Immature natural killer cell (primary cell): ENCODE measurements around the gene SMCO2. TPM values are rescaled to one million over a fixed set of nuclear protein-coding genes. Genes with fewer than 3 reads are reported as not detected.

ENCODE experiments used
- DNase-seq, 3 donors: peaks; one replicate each; pipeline ENCODE4 v3.0.0; 2022; ENCODE audit warnings: mixed read lengths in 1 of 3
- H3K27ac Mint-ChIP-seq, 6 donors: one replicate each; pipeline ENCODE4 v1.8.0; 2020; ENCODE audit warnings: mixed read lengths in 6 of 6, mild to moderate bottlenecking in 5 of 6, inconsistent platforms in 4 of 6, moderate library complexity in 3 of 6
- H3K27me3 Mint-ChIP-seq, 3 donors: one replicate each; pipeline ENCODE4 v1.8.0; 2020 to 2021; ENCODE audit warnings: low read depth in 3 of 3, mild to moderate bottlenecking in 3 of 3, mixed read lengths in 3 of 3, moderate library complexity in 3 of 3, inconsistent platforms in 1 of 3
- H3K36me3 Mint-ChIP-seq, 3 donors: one replicate each; pipeline ENCODE4 v1.8.0; 2020; ENCODE audit warnings: mixed read lengths in 3 of 3, inconsistent platforms in 2 of 3, mild to moderate bottlenecking in 2 of 3
- H3K4me1 Mint-ChIP-seq, 2 donors: one replicate each; pipeline ENCODE4 v1.8.0; 2020; ENCODE audit warnings: inconsistent platforms in 2 of 2, mild to moderate bottlenecking in 2 of 2, mixed read lengths in 2 of 2, moderate library complexity in 1 of 2
- H3K4me3 Mint-ChIP-seq, 5 donors: one replicate each; pipeline ENCODE4 v1.8.0; 2020; ENCODE audit warnings: mild to moderate bottlenecking in 5 of 5, mixed read lengths in 5 of 5, inconsistent platforms in 3 of 5, moderate library complexity in 3 of 5
- H3K9me3 Mint-ChIP-seq, 6 donors: one replicate each; pipeline ENCODE4 v1.8.0; 2020; ENCODE audit warnings: mild to moderate bottlenecking in 6 of 6, mixed read lengths in 6 of 6, inconsistent platforms in 4 of 6, moderate library complexity in 3 of 6
- polyA plus RNA-seq, 3 donors: library from polyadenylated mRNA; unstranded; fragments of 300-500 nt; fragmentation: Illumina TruSeq; gene quantifications; one replicate each; pipeline ENCODE4 v1.2.3, GENCODE V29; 2021

Gene SMCO2
- polyA plus RNA-seq, 3 donors from 2014 or later = not detected

GRCh38 chr12:27548301-27549199, 102.0 kb downstream of the SMCO2 start:
- no peak for DNase-seq
- Mint-ChIP-seq H3K27ac (no peak overlapping the region), H3K4me1 (peaks cover 3 to 7% of the 10 kb centered on the region in 2 donors), H3K9me3 (no peaks in the 10 kb centered on the region), H3K36me3 (no peaks in the 10 kb centered on the region), H3K27me3 (peaks cover 9 to 18% (median 12%) of the 10 kb centered on the region in 3 donors), H3K4me3 (no peak overlapping the region)

DNA sequence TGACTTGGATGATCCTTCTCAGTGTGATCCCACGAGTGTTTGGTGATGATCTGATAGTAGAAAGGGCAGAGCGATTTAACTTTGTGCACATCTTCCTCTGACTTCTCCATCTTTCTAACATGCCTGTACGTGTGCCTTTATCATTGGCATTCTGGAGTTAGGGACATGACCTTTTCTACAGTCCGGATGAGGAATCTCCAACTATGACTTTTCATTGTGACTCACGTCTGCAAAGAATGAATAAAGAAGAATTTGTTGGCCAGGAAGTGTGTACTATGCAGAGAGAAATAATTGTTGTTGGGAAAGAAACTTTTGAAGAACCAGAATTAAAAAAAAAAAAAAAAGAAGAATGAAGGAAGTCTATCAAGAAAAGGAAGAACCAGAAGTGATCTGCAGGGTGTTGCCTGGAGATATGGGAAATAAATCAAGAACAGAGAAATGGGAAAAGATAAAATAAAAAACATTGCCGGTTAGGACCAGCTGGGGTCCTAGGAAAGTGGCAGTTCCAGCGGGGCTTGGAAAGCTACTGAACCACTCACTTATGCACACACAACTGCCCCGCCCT, 102.8 kb downstream of the SMCO2 start:
- Mint-ChIP-seq H3K27ac (no peak overlapping the region), H3K27me3 (peaks cover 8 to 14% (median 9%) of the 10 kb centered on the region in 3 donors), H3K36me3 (no peaks in the 10 kb centered on the region), H3K4me1 (peaks cover 3 to 7% of the 10 kb centered on the region in 2 donors), H3K9me3 (no peaks in the 10 kb centered on the region), H3K4me3 (peak overlapping the region in 1 of 5 donors; percentile 8)
- no peak for DNase-seq

- H3K4me3 Mint-ChIP-seq = no peak overlapping the region
- no peak overlapping the region for H3K27ac Mint-ChIP-seq
- no peaks in the 10 kb centered on the region for H3K9me3 Mint-ChIP-seq
- no peak for DNase-seq
- H3K4me1 Mint-ChIP-seq = peaks cover 3 to 7% of the 10 kb centered on the region in 2 donors
- H3K36me3 Mint-ChIP-seq = no peaks in the 10 kb centered on the region
- H3K27me3 Mint-ChIP-seq = peaks cover 7 to 12% (median 8%) of the 10 kb centered on the region in 3 donors
These were observed 103.5 kb downstream of the SMCO2 start for GRCh38 chr12:27549801-27550652.

- H3K4me3 Mint-ChIP-seq = no peak overlapping the region
- no peaks in the 10 kb centered on the region for H3K9me3 Mint-ChIP-seq
- H3K4me1 Mint-ChIP-seq = peaks cover 3 to 7% of the 10 kb centered on the region in 2 donors
- H3K27me3 Mint-ChIP-seq = peaks cover 6 to 12% (median 7%) of the 10 kb centered on the region in 3 donors
- H3K27ac Mint-ChIP-seq = no peak overlapping the region
- H3K36me3 Mint-ChIP-seq = no peaks in the 10 kb centered on the region
- DNase-seq = no peak
These were observed 104.1 kb downstream of the SMCO2 start for GRCh38 chr12:27550653-27550975.

GRCh38 chr12:27551172-27551840, 104.8 kb downstream of the SMCO2 start:
- H3K36me3 Mint-ChIP-seq = no peaks in the 10 kb centered on the region
- H3K4me3 Mint-ChIP-seq = no peak overlapping the region
- H3K27me3 Mint-ChIP-seq = peaks cover 6 to 9% (median 7%) of the 10 kb centered on the region in 3 donors
- no peak overlapping the region for H3K27ac Mint-ChIP-seq
- no peak for DNase-seq
- H3K9me3 Mint-ChIP-seq = no peaks in the 10 kb centered on the region
- H3K4me1 Mint-ChIP-seq = peaks cover 3 to 7% of the 10 kb centered on the region in 2 donors

Other genes with a start within 250 kb of the SMCO2 start
- 10 to 100 TPM in 2 of 3 donors, 1 to 10 TPM in 1; 9.7 to 12.4 (median 11.7) TPM for gene STK38L, start 202.4 kb upstream of the SMCO2 start, polyA plus RNA-seq
- not detected for gene BMAL2, start 113.9 kb upstream of the SMCO2 start, polyA plus RNA-seq
- under 1 TPM in 2 of 3 donors, not detected in 1; 0.39 to 0.62 TPM for gene PPFIBP1, start 77.5 kb downstream of the SMCO2 start, polyA plus RNA-seq
- gene REP15, start 249.7 kb downstream of the SMCO2 start, polyA plus RNA-seq = not detected